ENCODE results near the gene SNAPC5. TPM values are rescaled to one million over a fixed set of nuclear protein-coding genes. Genes with fewer than 3 reads are reported as not detected.

SNAPC5 gene
- total and polyA plus RNA-seq, 10 of the 15 experiments (the other 5 are each of a cell fraction or from before 2014, with no cell fraction given) = 14.4 to 53.5 (median 36.9) TPM

DNA sequence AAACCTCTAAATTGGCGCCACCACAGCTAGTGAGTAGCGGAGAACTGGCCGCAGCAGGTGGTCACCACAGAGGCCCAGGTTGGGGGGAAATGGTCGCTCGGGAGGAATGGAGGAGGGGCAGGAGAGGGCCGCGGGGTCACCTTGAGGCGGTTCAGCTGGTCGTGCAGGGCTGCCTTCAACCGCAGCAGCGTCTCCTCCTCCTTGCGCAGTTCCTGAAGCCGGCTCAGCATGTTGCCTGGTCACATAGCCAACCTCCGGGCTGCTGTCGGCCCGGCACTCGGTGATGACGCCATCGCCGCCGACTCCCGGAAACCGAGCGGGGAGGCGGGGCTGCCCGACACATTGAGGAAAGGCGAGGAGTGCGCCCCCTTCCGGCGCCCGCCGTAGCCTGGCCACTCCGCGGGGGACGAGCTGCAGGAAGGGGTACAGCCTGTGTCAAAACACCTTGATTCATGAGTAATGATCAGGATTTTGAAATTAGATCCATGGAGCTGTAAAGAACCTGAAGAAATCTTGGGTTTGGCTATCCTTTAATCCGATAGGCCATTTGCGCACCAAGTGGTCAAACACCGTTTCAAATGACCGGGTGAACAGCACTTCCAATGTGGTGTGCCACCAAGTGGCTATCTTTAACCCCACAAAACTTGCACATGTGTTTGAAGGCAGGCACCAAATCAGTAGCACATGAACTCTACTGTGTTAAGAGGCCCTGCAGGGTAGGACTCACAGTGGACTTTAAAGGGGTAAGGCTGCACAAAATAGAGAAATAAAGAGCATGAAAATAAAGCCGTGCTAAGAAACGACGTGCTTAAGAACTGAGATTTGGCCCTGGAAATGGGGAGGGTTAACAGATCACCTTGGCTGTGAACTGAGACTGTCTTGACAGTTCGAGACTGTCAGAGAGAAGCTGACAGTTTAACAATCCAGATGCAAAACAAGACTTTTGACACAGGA is at the start of gene SNAPC5 (continued):
- TF ChIP-seq, protein P1, sequence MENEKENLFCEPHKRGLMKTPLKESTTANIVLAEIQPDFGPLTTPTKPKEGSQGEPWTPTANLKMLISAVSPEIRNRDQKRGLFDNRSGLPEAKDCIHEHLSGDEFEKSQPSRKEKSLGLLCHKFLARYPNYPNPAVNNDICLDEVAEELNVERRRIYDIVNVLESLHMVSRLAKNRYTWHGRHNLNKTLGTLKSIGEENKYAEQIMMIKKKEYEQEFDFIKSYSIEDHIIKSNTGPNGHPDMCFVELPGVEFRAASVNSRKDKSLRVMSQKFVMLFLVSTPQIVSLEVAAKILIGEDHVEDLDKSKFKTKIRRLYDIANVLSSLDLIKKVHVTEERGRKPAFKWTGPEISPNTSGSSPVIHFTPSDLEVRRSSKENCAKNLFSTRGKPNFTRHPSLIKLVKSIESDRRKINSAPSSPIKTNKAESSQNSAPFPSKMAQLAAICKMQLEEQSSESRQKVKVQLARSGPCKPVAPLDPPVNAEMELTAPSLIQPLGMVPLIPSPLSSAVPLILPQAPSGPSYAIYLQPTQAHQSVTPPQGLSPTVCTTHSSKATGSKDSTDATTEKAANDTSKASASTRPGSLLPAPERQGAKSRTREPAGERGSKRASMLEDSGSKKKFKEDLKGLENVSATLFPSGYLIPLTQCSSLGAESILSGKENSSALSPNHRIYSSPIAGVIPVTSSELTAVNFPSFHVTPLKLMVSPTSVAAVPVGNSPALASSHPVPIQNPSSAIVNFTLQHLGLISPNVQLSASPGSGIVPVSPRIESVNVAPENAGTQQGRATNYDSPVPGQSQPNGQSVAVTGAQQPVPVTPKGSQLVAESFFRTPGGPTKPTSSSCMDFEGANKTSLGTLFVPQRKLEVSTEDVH (IDR thresholded peaks at IDR 0.05; ENCODE audit: low read depth, partially characterized antibody) = peak; percentile 76
- TF ChIP-seq SMC3 (IDR thresholded peaks at IDR 0.05; ENCODE audit: borderline replicate concordance, low read length) (peak; percentile 44), POLR2AphosphoS5 (IDR thresholded peaks at IDR 0.05; ENCODE audit: low read length) (peak; percentile 71), SUZ12 (IDR thresholded peaks at IDR 0.05; ENCODE audit: unreplicated experiment) (no peak), RFX5 (IDR thresholded peaks at IDR 0.05; ENCODE audit: low read depth, low read length) (no peak), SMAD5 (IDR thresholded peaks at IDR 0.05; ENCODE audit: low read depth) (peak; percentile 91), IKZF2 (IDR thresholded peaks at IDR 0.05) (no peak; a peak in 1 of 4 replicates), ZBED1 (IDR thresholded peaks at IDR 0.05; ENCODE audit: borderline replicate concordance) (peak; percentile 84; the same call in 1 of the 2 replicates), NR2C1 (IDR thresholded peaks at IDR 0.05) (0 out of 2 replicates have a peak, but pooled peaks have one; percentile 4), ZNF217 (IDR thresholded peaks at IDR 0.05) (0 out of 2 replicates have a peak, but pooled peaks have one; percentile 14), ZSCAN29 (IDR thresholded peaks at IDR 0.05) (0 out of 2 replicates have a peak, but pooled peaks have one; percentile 7), BHLHE40 (IDR thresholded peaks at IDR 0.05; ENCODE audit: borderline replicate concordance in 1 of 2, low read depth in 2 of 2, low read length in 1 of 2) (peak; percentile 42 to 62; a peak in 2 of 4 replicates), WRNIP1 (IDR thresholded peaks at IDR 0.05; ENCODE audit: borderline replicate concordance, low read depth, low read length) (no peak), EGR1 (IDR thresholded peaks at IDR 0.05; ENCODE audit: borderline replicate concordance in 1 of 2, low read depth in 2 of 2, low read length in 2 of 2) (peak in 1 of 2 experiments; percentile 7; a peak in 1 of 3 replicates)
- TF ChIP-seq, protein P2, sequence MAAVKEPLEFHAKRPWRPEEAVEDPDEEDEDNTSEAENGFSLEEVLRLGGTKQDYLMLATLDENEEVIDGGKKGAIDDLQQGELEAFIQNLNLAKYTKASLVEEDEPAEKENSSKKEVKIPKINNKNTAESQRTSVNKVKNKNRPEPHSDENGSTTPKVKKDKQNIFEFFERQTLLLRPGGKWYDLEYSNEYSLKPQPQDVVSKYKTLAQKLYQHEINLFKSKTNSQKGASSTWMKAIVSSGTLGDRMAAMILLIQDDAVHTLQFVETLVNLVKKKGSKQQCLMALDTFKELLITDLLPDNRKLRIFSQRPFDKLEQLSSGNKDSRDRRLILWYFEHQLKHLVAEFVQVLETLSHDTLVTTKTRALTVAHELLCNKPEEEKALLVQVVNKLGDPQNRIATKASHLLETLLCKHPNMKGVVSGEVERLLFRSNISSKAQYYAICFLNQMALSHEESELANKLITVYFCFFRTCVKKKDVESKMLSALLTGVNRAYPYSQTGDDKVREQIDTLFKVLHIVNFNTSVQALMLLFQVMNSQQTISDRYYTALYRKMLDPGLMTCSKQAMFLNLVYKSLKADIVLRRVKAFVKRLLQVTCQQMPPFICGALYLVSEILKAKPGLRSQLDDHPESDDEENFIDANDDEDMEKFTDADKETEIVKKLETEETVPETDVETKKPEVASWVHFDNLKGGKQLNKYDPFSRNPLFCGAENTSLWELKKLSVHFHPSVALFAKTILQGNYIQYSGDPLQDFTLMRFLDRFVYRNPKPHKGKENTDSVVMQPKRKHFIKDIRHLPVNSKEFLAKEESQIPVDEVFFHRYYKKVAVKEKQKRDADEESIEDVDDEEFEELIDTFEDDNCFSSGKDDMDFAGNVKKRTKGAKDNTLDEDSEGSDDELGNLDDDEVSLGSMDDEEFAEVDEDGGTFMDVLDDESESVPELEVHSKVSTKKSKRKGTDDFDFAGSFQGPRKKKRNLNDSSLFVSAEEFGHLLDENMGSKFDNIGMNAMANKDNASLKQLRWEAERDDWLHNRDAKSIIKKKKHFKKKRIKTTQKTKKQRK (IDR thresholded peaks at IDR 0.05; ENCODE audit: low read depth, low read length) = no peak
- TF ChIP-seq, protein P3, sequence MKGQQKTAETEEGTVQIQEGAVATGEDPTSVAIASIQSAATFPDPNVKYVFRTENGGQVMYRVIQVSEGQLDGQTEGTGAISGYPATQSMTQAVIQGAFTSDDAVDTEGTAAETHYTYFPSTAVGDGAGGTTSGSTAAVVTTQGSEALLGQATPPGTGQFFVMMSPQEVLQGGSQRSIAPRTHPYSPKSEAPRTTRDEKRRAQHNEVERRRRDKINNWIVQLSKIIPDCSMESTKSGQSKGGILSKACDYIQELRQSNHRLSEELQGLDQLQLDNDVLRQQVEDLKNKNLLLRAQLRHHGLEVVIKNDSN (IDR thresholded peaks at IDR 0.05; ENCODE audit: borderline replicate concordance, extremely low read length, insufficient read depth, low read depth, low read length) = no peak
- TF ChIP-seq, protein P4, sequence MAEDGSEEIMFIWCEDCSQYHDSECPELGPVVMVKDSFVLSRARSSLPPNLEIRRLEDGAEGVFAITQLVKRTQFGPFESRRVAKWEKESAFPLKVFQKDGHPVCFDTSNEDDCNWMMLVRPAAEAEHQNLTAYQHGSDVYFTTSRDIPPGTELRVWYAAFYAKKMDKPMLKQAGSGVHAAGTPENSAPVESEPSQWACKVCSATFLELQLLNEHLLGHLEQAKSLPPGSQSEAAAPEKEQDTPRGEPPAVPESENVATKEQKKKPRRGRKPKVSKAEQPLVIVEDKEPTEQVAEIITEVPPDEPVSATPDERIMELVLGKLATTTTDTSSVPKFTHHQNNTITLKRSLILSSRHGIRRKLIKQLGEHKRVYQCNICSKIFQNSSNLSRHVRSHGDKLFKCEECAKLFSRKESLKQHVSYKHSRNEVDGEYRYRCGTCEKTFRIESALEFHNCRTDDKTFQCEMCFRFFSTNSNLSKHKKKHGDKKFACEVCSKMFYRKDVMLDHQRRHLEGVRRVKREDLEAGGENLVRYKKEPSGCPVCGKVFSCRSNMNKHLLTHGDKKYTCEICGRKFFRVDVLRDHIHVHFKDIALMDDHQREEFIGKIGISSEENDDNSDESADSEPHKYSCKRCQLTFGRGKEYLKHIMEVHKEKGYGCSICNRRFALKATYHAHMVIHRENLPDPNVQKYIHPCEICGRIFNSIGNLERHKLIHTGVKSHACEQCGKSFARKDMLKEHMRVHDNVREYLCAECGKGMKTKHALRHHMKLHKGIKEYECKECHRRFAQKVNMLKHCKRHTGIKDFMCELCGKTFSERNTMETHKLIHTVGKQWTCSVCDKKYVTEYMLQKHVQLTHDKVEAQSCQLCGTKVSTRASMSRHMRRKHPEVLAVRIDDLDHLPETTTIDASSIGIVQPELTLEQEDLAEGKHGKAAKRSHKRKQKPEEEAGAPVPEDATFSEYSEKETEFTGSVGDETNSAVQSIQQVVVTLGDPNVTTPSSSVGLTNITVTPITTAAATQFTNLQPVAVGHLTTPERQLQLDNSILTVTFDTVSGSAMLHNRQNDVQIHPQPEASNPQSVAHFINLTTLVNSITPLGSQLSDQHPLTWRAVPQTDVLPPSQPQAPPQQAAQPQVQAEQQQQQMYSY (CRISPR knock-in tag; IDR thresholded peaks at IDR 0.05) = 0 out of 2 replicates have a peak, but pooled peaks have one; percentile 6

Data from GM12878 (cell line).